K562 (cell line): Measurements from ENCODE around the gene TRAPPC1. TPM values are rescaled to one million over a fixed set of nuclear protein-coding genes. Genes with fewer than 3 reads are reported as not detected.
A peak's percentile ranks its signal among the peaks of the same experiment; 100 is the strongest.

Source experiments
- JUND ChIP-seq, 2 experiments: IDR thresholded peaks; 2 replicates in 1 of 2; 3 replicates in 1 of 2; pipeline ENCODE4 v1.6.1; 2011; ENCODE audit warnings: borderline replicate concordance in 2 of 2, low read depth in 2 of 2, low read length in 2 of 2, improper control_type of control experiment in 1 of 2, missing biosample characterization in 1 of 2, missing genetic modification characterization in 1 of 2, missing genetic modification reagents in 1 of 2
- L3MBTL2 ChIP-seq: fragments of 450-650 bp; IDR thresholded peaks from 2 replicates; pipeline ENCODE4 v1.6.1; 2016; ENCODE audit warnings: mild to moderate bottlenecking, moderate library complexity
- MLLT1 ChIP-seq, 2 experiments: fragments of 450-650 bp; IDR thresholded peaks; 2 replicates each; pipeline ENCODE4 v1.6.1; 2016
- NFXL1 ChIP-seq: fragments of 450-650 bp; formaldehyde crosslinking; IDR thresholded peaks from 2 replicates; pipeline ENCODE4 v1.4.0; 2021; ENCODE audit warnings: mild to moderate bottlenecking
- RAD21 ChIP-seq, 2 experiments: fragments of 250-450 bp in 1 of 2; fragments of 450-650 bp in 1 of 2; sonication (Bioruptor Pico) in 1 of 2; formaldehyde crosslinking in 1 of 2; IDR thresholded peaks in 1 of 2; conservative IDR thresholded peaks in 1 of 2; 2 replicates each; pipeline versions ENCODE4 v1.4.0 to v1.8.0; 2020 to 2022; ENCODE audit warnings: mild to moderate bottlenecking in 2 of 2, moderate library complexity in 1 of 2
- SRF ChIP-seq, 2 experiments: fragments of 250-450, 450-650 bp in 1 of 2; sonication (Bioruptor Pico) in 1 of 2; sonication (generic) in 1 of 2; formaldehyde crosslinking; IDR thresholded peaks; 2 replicates each; pipeline versions ENCODE4 v1.5.0 to v1.5.1; 2020 to 2022; ENCODE audit warnings: mild to moderate bottlenecking in 1 of 2, missing genetic modification reagents in 1 of 2
- TAF7 ChIP-seq: fragments of 450-650 bp; IDR thresholded peaks from 2 replicates; pipeline ENCODE4 v1.6.1; 2016; ENCODE audit warnings: missing genetic modification characterization, missing compliant biosample characterization
- TAF9B ChIP-seq: fragments of 450-650 bp; IDR thresholded peaks from 2 replicates; pipeline ENCODE4 v1.6.1; 2018; ENCODE audit warnings: mild to moderate bottlenecking; ENCODE audit not compliant: partially characterized antibody
- TFAP4 ChIP-seq: sonication (generic); formaldehyde crosslinking; IDR thresholded peaks from 2 replicates; pipeline ENCODE4 v1.8.0; 2022; ENCODE audit warnings: missing genetic modification reagents, mild to moderate bottlenecking, moderate library complexity, borderline replicate concordance
- polyA plus RNA-seq, 8 experiments: library from polyadenylated mRNA; depleted of rRNA in 4 of 8; stranded (reverse) in 5 of 8; unstranded in 3 of 8; fragments of >200 nt; fragmentation: Nextera tagmentation in 2 of 8; fragmentation: Illumina TruSeq in 1 of 8; extraction: Ambion mirVana in 2 of 8; extraction: Trizol in 1 of 8; gene quantifications; 2 replicates each; pipeline versions ENCODE4 v1.2.1 to v1.2.3, GENCODE V29; 2011 to 2014; ENCODE audit warnings: inconsistent platforms in 1 of 8, missing spikeins in 1 of 8
- total RNA-seq, 7 experiments: library from RNA; depleted of rRNA in 6 of 7; stranded (reverse); fragments of >200 nt in 6 of 7; fragmentation: Illumina TruSeq in 2 of 7; extraction: Trizol in 2 of 7; gene quantifications; 2 replicates each; pipeline versions ENCODE4 v1.2.1 to v1.2.3, GENCODE V29; 2011 to 2021; ENCODE audit warnings: low replicate concordance in 1 of 7
- TF ChIP-seq, protein P1 (sequence below): fragments of 450-650 bp; IDR thresholded peaks from 2 replicates; pipeline ENCODE4 v1.6.1; 2016; ENCODE audit warnings: mild to moderate bottlenecking, moderate library complexity
- TF ChIP-seq, protein P2 (sequence below), 2 experiments: fragments of 450-650 bp; conservative IDR thresholded peaks; 2 replicates each; pipeline ENCODE4 v1.6.1; 2017; ENCODE audit warnings: mild to moderate bottlenecking in 2 of 2, moderate library complexity in 2 of 2

TRAPPC1 gene
- total and polyA plus RNA-seq, 9 of the 15 experiments (the other 6 are each of a cell fraction or from before 2014, with no cell fraction given), result 11.7 to 82.8 (median 36.2) TPM

DNA sequence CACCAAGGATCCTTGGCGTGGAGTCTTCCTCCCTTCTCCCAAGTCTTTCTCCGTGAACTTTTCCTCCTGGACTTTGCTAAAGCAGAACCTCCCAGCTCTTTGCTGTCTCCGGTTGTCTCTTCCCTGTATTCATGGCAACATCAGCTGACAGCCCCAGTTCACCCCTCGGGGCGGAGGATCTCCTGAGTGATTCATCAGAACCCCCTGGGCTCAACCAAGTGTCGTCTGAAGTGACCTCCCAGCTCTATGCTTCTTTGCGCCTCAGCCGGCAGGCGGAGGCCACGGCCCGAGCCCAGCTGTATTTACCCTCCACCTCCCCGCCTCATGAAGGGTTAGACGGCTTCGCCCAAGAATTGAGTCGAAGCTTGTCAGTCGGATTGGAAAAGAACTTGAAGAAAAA is 1.2 kb upstream of the TRAPPC1 start (continued):
- TF ChIP-seq TFAP4 (CRISPR knock-in tag) (peak; percentile 97), L3MBTL2 (peak; percentile 84), TAF9B (peak; percentile 52), NFXL1 (CRISPR knock-in tag) (no peak), RAD21 (CRISPR knock-in tag; conservative IDR thresholded peaks at IDR 0.05 in 1 of 2, IDR thresholded peaks at IDR 0.05 in 1 of 2) (peak in 1 of 2 experiments; percentile 17; a peak in 1 of 4 replicates), SRF (CRISPR knock-in tag; IDR thresholded peaks at IDR 0.05) (no peak), TAF7 (tag) (no peak), JUND (IDR thresholded peaks at IDR 0.05; ENCODE audit: borderline replicate concordance, low read depth, low read length) (peak; percentile 78), JUND (tag; IDR thresholded peaks at IDR 0.05; ENCODE audit: borderline replicate concordance, low read depth, low read length) (peak; percentile 38; the same call in 1 of the 3 replicates), MLLT1 (IDR thresholded peaks at IDR 0.05) (no peak)
- TF ChIP-seq, protein P1, sequence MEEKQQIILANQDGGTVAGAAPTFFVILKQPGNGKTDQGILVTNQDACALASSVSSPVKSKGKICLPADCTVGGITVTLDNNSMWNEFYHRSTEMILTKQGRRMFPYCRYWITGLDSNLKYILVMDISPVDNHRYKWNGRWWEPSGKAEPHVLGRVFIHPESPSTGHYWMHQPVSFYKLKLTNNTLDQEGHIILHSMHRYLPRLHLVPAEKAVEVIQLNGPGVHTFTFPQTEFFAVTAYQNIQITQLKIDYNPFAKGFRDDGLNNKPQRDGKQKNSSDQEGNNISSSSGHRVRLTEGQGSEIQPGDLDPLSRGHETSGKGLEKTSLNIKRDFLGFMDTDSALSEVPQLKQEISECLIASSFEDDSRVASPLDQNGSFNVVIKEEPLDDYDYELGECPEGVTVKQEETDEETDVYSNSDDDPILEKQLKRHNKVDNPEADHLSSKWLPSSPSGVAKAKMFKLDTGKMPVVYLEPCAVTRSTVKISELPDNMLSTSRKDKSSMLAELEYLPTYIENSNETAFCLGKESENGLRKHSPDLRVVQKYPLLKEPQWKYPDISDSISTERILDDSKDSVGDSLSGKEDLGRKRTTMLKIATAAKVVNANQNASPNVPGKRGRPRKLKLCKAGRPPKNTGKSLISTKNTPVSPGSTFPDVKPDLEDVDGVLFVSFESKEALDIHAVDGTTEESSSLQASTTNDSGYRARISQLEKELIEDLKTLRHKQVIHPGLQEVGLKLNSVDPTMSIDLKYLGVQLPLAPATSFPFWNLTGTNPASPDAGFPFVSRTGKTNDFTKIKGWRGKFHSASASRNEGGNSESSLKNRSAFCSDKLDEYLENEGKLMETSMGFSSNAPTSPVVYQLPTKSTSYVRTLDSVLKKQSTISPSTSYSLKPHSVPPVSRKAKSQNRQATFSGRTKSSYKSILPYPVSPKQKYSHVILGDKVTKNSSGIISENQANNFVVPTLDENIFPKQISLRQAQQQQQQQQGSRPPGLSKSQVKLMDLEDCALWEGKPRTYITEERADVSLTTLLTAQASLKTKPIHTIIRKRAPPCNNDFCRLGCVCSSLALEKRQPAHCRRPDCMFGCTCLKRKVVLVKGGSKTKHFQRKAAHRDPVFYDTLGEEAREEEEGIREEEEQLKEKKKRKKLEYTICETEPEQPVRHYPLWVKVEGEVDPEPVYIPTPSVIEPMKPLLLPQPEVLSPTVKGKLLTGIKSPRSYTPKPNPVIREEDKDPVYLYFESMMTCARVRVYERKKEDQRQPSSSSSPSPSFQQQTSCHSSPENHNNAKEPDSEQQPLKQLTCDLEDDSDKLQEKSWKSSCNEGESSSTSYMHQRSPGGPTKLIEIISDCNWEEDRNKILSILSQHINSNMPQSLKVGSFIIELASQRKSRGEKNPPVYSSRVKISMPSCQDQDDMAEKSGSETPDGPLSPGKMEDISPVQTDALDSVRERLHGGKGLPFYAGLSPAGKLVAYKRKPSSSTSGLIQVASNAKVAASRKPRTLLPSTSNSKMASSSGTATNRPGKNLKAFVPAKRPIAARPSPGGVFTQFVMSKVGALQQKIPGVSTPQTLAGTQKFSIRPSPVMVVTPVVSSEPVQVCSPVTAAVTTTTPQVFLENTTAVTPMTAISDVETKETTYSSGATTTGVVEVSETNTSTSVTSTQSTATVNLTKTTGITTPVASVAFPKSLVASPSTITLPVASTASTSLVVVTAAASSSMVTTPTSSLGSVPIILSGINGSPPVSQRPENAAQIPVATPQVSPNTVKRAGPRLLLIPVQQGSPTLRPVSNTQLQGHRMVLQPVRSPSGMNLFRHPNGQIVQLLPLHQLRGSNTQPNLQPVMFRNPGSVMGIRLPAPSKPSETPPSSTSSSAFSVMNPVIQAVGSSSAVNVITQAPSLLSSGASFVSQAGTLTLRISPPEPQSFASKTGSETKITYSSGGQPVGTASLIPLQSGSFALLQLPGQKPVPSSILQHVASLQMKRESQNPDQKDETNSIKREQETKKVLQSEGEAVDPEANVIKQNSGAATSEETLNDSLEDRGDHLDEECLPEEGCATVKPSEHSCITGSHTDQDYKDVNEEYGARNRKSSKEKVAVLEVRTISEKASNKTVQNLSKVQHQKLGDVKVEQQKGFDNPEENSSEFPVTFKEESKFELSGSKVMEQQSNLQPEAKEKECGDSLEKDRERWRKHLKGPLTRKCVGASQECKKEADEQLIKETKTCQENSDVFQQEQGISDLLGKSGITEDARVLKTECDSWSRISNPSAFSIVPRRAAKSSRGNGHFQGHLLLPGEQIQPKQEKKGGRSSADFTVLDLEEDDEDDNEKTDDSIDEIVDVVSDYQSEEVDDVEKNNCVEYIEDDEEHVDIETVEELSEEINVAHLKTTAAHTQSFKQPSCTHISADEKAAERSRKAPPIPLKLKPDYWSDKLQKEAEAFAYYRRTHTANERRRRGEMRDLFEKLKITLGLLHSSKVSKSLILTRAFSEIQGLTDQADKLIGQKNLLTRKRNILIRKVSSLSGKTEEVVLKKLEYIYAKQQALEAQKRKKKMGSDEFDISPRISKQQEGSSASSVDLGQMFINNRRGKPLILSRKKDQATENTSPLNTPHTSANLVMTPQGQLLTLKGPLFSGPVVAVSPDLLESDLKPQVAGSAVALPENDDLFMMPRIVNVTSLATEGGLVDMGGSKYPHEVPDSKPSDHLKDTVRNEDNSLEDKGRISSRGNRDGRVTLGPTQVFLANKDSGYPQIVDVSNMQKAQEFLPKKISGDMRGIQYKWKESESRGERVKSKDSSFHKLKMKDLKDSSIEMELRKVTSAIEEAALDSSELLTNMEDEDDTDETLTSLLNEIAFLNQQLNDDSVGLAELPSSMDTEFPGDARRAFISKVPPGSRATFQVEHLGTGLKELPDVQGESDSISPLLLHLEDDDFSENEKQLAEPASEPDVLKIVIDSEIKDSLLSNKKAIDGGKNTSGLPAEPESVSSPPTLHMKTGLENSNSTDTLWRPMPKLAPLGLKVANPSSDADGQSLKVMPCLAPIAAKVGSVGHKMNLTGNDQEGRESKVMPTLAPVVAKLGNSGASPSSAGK, result peak; percentile 75
- TF ChIP-seq, protein P2, sequence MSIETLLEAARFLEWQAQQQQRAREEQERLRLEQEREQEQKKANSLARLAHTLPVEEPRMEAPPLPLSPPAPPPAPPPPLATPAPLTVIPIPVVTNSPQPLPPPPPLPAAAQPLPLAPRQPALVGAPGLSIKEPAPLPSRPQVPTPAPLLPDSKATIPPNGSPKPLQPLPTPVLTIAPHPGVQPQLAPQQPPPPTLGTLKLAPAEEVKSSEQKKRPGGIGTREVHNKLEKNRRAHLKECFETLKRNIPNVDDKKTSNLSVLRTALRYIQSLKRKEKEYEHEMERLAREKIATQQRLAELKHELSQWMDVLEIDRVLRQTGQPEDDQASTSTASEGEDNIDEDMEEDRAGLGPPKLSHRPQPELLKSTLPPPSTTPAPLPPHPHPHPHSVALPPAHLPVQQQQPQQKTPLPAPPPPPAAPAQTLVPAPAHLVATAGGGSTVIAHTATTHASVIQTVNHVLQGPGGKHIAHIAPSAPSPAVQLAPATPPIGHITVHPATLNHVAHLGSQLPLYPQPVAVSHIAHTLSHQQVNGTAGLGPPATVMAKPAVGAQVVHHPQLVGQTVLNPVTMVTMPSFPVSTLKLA (conservative IDR thresholded peaks at IDR 0.05), result peak; percentile 58 to 71
